KMS-11 (cell line): ENCODE measurements around the gene ARID1B.

ENCODE experiments used
- H2AFZ ChIP-seq: fragments of 200-600 bp; sonication (generic); 2 replicates; pipeline ENCODE4 v1.6.1; 2016; ENCODE audit warnings: antibody characterized with exemption, mixed run types, low read depth
- H3K27ac ChIP-seq: fragments of 200-600 bp; sonication (generic); 2 replicates; pipeline ENCODE4 v1.6.1; 2016; ENCODE audit warnings: mild to moderate bottlenecking, mixed run types
- H3K27me3 ChIP-seq: fragments of 200-600 bp; sonication (generic); 2 replicates; pipeline ENCODE4 v1.6.1; 2017; ENCODE audit warnings: mild to moderate bottlenecking, low read depth, mixed run types, moderate library complexity; ENCODE audit not compliant: insufficient read depth
- H3K36me3 ChIP-seq: fragments of 200-600 bp; sonication (generic); 2 replicates; pipeline ENCODE4 v1.6.1; 2017; ENCODE audit warnings: mild to moderate bottlenecking, mixed run types; ENCODE audit not compliant: insufficient read depth
- H3K4me1 ChIP-seq: fragments of 200-600 bp; sonication (generic); 2 replicates; pipeline ENCODE4 v1.6.1; 2016; ENCODE audit warnings: mild to moderate bottlenecking, low read depth, mixed run types; ENCODE audit not compliant: poor library complexity, severe bottlenecking
- H3K4me2 ChIP-seq: fragments of 200-600 bp; sonication (generic); 2 replicates; pipeline ENCODE4 v1.7.0; 2016; ENCODE audit warnings: mild to moderate bottlenecking, mixed run types
- H3K4me3 ChIP-seq: fragments of 200-600 bp; sonication (generic); IDR thresholded peaks from 2 replicates; pipeline ENCODE4 v1.6.1; 2017; ENCODE audit warnings: low read depth, low read length, mixed read lengths; ENCODE audit not compliant: insufficient read depth
- H3K79me2 ChIP-seq: fragments of 200-600 bp; sonication (generic); 2 replicates; pipeline ENCODE4 v1.6.1; 2016; ENCODE audit warnings: low read depth, mixed run types; ENCODE audit not compliant: insufficient read depth
- H3K9ac ChIP-seq: fragments of 200-600 bp; sonication (generic); 2 replicates; pipeline ENCODE4 v1.6.1; 2016; ENCODE audit warnings: mild to moderate bottlenecking, mixed run types
- H4K20me1 ChIP-seq: fragments of 200-600 bp; sonication (generic); 2 replicates; pipeline ENCODE4 v1.6.1; 2016; ENCODE audit warnings: mild to moderate bottlenecking, mixed run types; ENCODE audit not compliant: insufficient read depth
- CTCF ChIP-seq: fragments of 200-600 bp; sonication (generic); conservative IDR thresholded peaks from 2 replicates; pipeline ENCODE4 v1.6.1; 2017; ENCODE audit warnings: low read depth, mild to moderate bottlenecking, antibody characterized with exemption, low read length, moderate library complexity, mixed read lengths

The ARID1B gene

DNA sequence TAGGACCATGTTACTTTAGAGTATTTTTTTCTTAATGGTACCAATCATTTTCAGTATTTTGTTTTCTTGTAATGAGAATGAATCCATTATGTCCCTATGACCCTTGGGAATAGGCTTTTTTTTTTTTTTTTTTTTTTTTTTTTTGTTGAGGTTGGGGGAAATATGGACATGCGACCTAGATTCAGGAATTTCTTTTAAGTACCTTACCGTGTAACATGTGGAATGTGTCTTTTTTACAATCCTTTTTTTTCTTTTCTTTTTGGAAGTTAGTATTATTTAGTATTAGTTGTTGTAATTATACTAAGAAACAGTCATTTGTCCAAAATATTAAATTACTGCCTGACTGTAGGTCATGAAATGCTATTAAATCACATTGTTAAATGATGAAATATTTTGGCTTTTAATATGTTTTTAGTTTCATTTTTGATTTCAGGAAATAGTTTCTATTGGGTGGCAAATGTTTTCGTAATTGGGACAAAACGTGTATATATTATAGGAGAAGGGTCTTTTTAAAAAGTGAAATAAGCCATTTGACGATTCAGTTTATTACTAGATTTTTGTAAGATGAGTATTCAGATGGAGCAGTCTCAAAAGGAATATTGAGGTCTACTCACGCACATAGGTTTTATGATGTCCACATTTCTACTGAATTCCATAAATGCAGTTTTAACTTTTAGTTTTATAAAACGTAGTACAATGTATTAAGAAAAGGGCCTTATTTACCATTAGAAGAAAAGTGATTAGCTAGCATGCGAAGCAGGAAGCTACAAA, 4.9 kb downstream of the ARID1B start:
- peaks cover 75% of the 10 kb centered on the region for H3K79me2 ChIP-seq
- H3K27me3 ChIP-seq = no peaks in the 10 kb centered on the region
- H3K4me3 ChIP-seq = no peak overlapping the region
- H3K4me2 ChIP-seq = peak overlapping the region; percentile 72
- no peaks in the 10 kb centered on the region for H4K20me1 ChIP-seq
- peak overlapping the region; percentile 90 for H3K9ac ChIP-seq
- H3K27ac ChIP-seq = peak overlapping the region; percentile 90
- TF ChIP-seq CTCF = no peak
- H3K36me3 ChIP-seq = no peaks in the 10 kb centered on the region
- H2AFZ ChIP-seq = no peak overlapping the region
- H3K4me1 ChIP-seq = peaks cover 44% of the 10 kb centered on the region

DNA sequence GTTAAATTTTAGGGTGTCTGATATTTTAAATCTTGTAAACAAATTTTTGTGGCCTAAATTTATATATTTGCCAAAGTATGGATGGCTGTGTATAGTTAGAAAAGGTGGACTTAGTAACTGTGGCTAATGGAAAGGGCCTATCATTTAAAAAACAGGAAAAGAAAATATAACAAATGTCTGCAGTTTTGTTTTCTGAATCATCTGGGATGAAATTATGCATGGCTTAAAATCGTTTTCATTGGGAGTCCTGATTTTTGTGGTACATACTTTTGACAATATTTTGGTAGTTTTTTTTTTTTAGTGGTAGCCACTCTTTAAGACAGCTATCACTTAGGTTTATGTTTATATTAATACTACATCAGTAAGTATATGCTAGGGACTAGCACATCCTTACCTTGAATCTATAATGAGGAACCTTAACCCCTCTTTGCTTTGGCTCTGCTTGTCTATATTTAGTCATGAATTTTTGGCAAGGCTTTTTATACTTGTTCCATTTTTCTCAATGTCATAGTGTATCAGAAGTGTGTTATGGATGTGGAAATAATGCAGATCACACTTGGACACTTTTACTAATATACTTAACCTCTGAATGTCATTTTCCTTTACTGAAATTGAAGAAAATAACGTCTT, 5.6 kb downstream of the ARID1B start:
- Histone ChIP-seq H4K20me1 (no peaks in the 10 kb centered on the region), H3K4me3 (no peak overlapping the region), H3K27me3 (no peaks in the 10 kb centered on the region), H3K9ac (peak overlapping the region; percentile 90), H3K4me2 (peak overlapping the region; percentile 72), H3K27ac (peak overlapping the region; percentile 90), H2AFZ (no peak overlapping the region), H3K79me2 (peaks cover 82% of the 10 kb centered on the region), H3K36me3 (no peaks in the 10 kb centered on the region), H3K4me1 (peaks cover 52% of the 10 kb centered on the region)
- no peak for TF ChIP-seq CTCF

DNA sequence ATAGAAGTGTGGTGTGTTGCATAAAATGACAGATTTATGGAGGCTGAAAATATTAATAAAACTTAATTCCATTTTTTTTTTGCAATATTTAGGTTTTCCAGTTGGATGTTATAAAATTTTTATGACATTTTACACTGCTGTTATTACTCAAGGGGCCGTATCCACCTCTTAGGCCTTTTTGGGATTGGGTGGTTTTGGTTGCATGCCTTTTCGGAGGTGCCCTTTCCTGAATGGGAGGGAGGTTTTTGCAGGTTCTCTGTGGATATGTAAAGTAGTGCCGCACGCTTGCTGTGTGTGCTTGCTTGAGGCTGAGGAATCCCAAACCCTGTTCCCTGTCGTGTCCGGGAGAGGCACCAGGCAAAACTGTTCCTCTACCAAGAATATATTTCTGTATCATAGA, 6.8 kb downstream of the ARID1B start:
- peaks cover 63% of the 10 kb centered on the region for H3K4me1 ChIP-seq
- no peak overlapping the region for H2AFZ ChIP-seq
- H3K4me3 ChIP-seq = no peak overlapping the region
- peaks cover 94% of the 10 kb centered on the region for H3K79me2 ChIP-seq
- no peak for TF ChIP-seq CTCF
- H3K36me3 ChIP-seq = no peaks in the 10 kb centered on the region
- H3K27me3 ChIP-seq = no peaks in the 10 kb centered on the region
- peak overlapping the region; percentile 72; the same call in 1 of the 2 replicates for H3K4me2 ChIP-seq
- H3K27ac ChIP-seq = no peak overlapping the region; the same call in 1 of the 2 replicates
- H4K20me1 ChIP-seq = 0 out of 2 replicates have a peak, but pooled peaks cover 5% of the 10 kb centered on the region
- peak overlapping the region; percentile 90; the same call in 1 of the 2 replicates for H3K9ac ChIP-seq

GRCh38 chr6:156786652-156787051, 9.5 kb downstream of the ARID1B start:
- Histone ChIP-seq H3K4me2 (peak overlapping the region; percentile 89), H4K20me1 (peaks cover 30% of the 10 kb centered on the region; the same call in 1 of the 2 replicates)

More at GRCh38 chr6:156786652-156787051, 9.5 kb downstream of the ARID1B start:
- Histone ChIP-seq H3K36me3 (no peaks in the 10 kb centered on the region), H3K79me2 (peaks cover 100% of the 10 kb centered on the region), H3K27me3 (no peaks in the 10 kb centered on the region), H3K4me3 (no peak overlapping the region), H3K4me1 (peaks cover 90% of the 10 kb centered on the region), H3K27ac (no peak overlapping the region), H2AFZ (no peak overlapping the region), H3K9ac (no peak overlapping the region)
- TF ChIP-seq CTCF = no peak
